NCI-H2171 treated with DMSO at 0.1 percent for 48 hours (cell line): ENCODE measurements around the gene MARCKSL1.

Experiments used
- DNase-seq: peaks from one replicate; lab custom pipeline; 2025; lab: John Stamatoyannopoulos, UW

The MARCKSL1 gene

GRCh38 chr1:32352831-32353383 lies 16.9 kb upstream of the MARCKSL1 start:
- DNase-seq: no peak

GRCh38 chr1:32352239-32352745 lies 16.3 kb upstream of the MARCKSL1 start:
- no peak for DNase-seq

- peak; percentile 92 for DNase-seq
Measured at GRCh38 chr1:32351399-32352238, 15.6 kb upstream of the MARCKSL1 start.

GRCh38 chr1:32350785-32351398 lies 14.9 kb upstream of the MARCKSL1 start:
- peak; percentile 83 for DNase-seq

GRCh38 chr1:32349211-32349708 lies 13.2 kb upstream of the MARCKSL1 start:
- DNase-seq: no peak

GRCh38 chr1:32346532-32347157 lies 10.6 kb upstream of the MARCKSL1 start:
- no peak for DNase-seq

GRCh38 chr1:32345289-32345827 lies 9.3 kb upstream of the MARCKSL1 start:
- DNase-seq: no peak

- no peak for DNase-seq
Measured at GRCh38 chr1:32342704-32343103, 6.7 kb upstream of the MARCKSL1 start.

GRCh38 chr1:32341971-32342370 lies 5.9 kb upstream of the MARCKSL1 start:
- no peak for DNase-seq

- no peak for DNase-seq
Measured at GRCh38 chr1:32341186-32341757, 5.2 kb upstream of the MARCKSL1 start.

- no peak for DNase-seq
Measured at GRCh38 chr1:32339363-32339978, 3.4 kb upstream of the MARCKSL1 start.

GRCh38 chr1:32338637-32339145 lies 2.7 kb upstream of the MARCKSL1 start:
- DNase-seq: no peak

- no peak for DNase-seq
Measured at GRCh38 chr1:32337855-32338636, 2.0 kb upstream of the MARCKSL1 start.

GRCh38 chr1:32336963-32337675 lies 1.1 kb upstream of the MARCKSL1 start:
- DNase-seq: no peak

GRCh38 chr1:32336591-32336932 lies 529 bp upstream of the MARCKSL1 start:
- no peak for DNase-seq

- no peak for DNase-seq
Measured at GRCh38 chr1:32335535-32335789, 571 bp downstream of the MARCKSL1 start.

GRCh38 chr1:32334864-32335534 lies 1.0 kb downstream of the MARCKSL1 start:
- DNase-seq: peak; percentile 40

- no peak for DNase-seq
Measured at GRCh38 chr1:32334274-32334861, 1.7 kb downstream of the MARCKSL1 start.
